HFFc6 (cell line): ENCODE measurements around the gene ZDHHC17. TPM values are rescaled to one million over a fixed set of nuclear protein-coding genes. Genes with fewer than 3 reads are reported as not detected.

Experiments
- DNase-seq: peaks from one replicate; pipeline ENCODE4 v3.0.0-alpha.2; 2018
- H3K27ac Mint-ChIP-seq: 2 replicates; pipeline ENCODE4 v1.8.0; 2020; ENCODE audit warnings: mild to moderate bottlenecking, mixed read lengths
- H3K27me3 Mint-ChIP-seq: 2 replicates; pipeline ENCODE4 v1.8.0; 2021; ENCODE audit warnings: mild to moderate bottlenecking, moderate library complexity, mixed read lengths; ENCODE audit not compliant: insufficient read depth
- H3K36me3 Mint-ChIP-seq: 2 replicates; pipeline ENCODE4 v1.8.0; 2021; ENCODE audit warnings: low read depth, mixed read lengths
- H3K4me1 Mint-ChIP-seq: 2 replicates; pipeline ENCODE4 v1.8.0; 2020; ENCODE audit warnings: low read depth, mixed read lengths
- H3K4me3 Mint-ChIP-seq: 2 replicates; pipeline ENCODE4 v1.8.0; 2020; ENCODE audit warnings: mild to moderate bottlenecking, moderate library complexity, mixed read lengths
- H3K9me3 Mint-ChIP-seq: 2 replicates; pipeline ENCODE4 v1.8.0; 2020; ENCODE audit warnings: mild to moderate bottlenecking, mixed read lengths
- total RNA-seq, 6 experiments: library from RNA; stranded (reverse); fragmentation: NEBNext Ultra II Directional; extraction: Animal tissue kit (Norgen Biotek cat#: 25700); gene quantifications; 2 replicates in 1 of 6; 3 replicates in 5 of 6; pipeline ENCODE4 v1.2.3, GENCODE V29; 2021
- TF ChIP-seq, protein P1 (sequence below): fragments of 200-600 bp; sonication (generic); IDR thresholded peaks from 2 replicates; pipeline ENCODE4 v1.5.0; 2021; ENCODE audit warnings: antibody characterized with exemption, mild to moderate bottlenecking

ZDHHC17 gene
- total RNA-seq, 6 experiments from 2014 or later, result 16.0 to 23.6 (median 19.2) TPM

DNA sequence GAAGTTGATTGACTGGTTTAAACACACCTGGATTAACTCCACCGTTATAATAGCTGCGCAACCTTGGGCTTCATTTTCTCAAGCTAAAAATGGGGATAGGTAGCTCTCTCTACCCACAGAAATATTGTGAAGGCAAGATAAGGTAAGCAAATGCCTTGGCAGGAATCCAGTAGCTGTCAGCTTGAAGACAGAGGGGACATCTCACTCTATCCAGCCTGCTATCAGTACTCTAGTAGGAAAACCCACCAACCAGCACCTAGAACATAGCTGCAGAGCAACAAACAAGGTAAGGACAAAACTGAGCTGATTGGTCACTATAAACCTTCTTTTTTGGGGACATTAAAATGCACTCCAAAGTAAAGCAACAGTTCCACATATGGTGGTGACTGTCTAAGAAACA is 107.2 kb downstream of the ZDHHC17 start:
- Mint-ChIP-seq H3K4me3 (no peak overlapping the region), H3K27me3 (no peaks in the 10 kb centered on the region; the same call in none of the 2 replicates), H3K27ac (no peak overlapping the region), H3K4me1 (peaks cover 12% of the 10 kb centered on the region), H3K36me3 (no peaks in the 10 kb centered on the region), H3K9me3 (no peaks in the 10 kb centered on the region; the same call in 1 of the 2 replicates)
- DNase-seq, result no peak
- TF ChIP-seq, protein P1, sequence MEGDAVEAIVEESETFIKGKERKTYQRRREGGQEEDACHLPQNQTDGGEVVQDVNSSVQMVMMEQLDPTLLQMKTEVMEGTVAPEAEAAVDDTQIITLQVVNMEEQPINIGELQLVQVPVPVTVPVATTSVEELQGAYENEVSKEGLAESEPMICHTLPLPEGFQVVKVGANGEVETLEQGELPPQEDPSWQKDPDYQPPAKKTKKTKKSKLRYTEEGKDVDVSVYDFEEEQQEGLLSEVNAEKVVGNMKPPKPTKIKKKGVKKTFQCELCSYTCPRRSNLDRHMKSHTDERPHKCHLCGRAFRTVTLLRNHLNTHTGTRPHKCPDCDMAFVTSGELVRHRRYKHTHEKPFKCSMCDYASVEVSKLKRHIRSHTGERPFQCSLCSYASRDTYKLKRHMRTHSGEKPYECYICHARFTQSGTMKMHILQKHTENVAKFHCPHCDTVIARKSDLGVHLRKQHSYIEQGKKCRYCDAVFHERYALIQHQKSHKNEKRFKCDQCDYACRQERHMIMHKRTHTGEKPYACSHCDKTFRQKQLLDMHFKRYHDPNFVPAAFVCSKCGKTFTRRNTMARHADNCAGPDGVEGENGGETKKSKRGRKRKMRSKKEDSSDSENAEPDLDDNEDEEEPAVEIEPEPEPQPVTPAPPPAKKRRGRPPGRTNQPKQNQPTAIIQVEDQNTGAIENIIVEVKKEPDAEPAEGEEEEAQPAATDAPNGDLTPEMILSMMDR, result no peak

DNA sequence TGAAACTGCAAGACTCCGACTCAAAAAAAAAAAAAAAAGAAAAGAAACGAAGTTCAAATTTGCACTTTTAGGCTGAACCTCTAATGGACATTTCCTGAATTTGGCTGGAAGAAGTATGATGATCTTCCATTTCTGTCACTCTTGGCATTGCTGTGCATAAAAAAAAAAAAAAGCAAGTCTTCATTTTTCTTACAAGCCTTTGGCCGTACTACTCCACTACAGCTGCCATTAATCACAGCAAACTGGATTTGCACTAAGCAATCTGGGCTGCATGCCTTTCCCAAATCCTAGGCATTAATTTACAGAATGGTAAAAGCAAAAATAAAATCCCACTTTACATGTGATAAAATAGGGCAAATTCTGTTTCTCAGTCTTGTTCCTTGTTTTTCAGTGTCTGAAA is 107.8 kb downstream of the ZDHHC17 start:
- no peak overlapping the region for H3K27ac Mint-ChIP-seq
- DNase-seq, result no peak
- TF ChIP-seq, protein P1, result no peak
- no peaks in the 10 kb centered on the region for H3K36me3 Mint-ChIP-seq
- H3K4me1 Mint-ChIP-seq, result peaks cover 13% of the 10 kb centered on the region
- no peak overlapping the region for H3K4me3 Mint-ChIP-seq
- no peaks in the 10 kb centered on the region; the same call in 1 of the 2 replicates for H3K9me3 Mint-ChIP-seq
- H3K27me3 Mint-ChIP-seq, result no peaks in the 10 kb centered on the region; the same call in none of the 2 replicates

DNA sequence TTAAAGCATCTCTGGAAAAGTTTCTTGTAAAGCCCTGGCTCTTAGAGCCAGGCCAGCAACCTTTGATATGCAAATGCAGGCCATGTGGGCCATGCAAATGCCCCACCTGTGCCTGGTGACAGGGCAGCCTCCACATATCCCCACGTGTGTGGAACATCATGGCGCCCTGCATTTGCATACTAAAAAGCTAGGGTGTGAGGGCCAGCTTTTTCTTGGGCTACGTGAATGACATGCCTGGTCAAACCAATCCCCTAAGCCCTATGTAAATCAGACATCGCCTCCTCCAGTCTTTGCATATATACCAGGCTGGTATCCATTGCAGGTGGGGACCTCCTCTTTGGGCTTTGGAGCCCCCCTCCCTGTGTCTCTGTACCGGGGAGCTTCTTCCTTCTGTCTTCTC is 108.5 kb downstream of the ZDHHC17 start:
- DNase-seq, result no peak
- Mint-ChIP-seq H3K4me1 (peaks cover 20% of the 10 kb centered on the region), H3K4me3 (no peak overlapping the region), H3K27me3 (no peaks in the 10 kb centered on the region; the same call in none of the 2 replicates), H3K36me3 (no peaks in the 10 kb centered on the region), H3K9me3 (no peaks in the 10 kb centered on the region; the same call in 1 of the 2 replicates), H3K27ac (no peak overlapping the region)
- TF ChIP-seq, protein P1, result no peak

DNA sequence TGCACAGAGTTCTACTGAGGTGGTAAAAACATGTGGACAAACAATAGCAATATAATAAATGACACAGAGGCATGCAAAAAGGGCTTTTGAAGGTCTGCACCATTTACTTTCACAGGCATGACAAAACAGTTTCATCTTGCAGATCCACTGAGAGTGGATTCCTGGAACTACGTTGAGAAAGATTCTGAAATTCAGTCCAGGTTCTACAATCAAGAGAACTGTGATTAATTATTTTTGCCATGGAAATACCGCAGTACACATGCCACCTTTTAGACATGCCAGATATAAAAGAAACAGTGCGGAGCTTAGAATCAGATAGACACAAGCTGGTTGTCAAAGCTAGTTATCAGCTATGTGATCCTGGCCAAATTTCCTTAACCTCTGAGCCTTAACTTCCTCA is 110.1 kb downstream of the ZDHHC17 start:
- no peaks in the 10 kb centered on the region for H3K36me3 Mint-ChIP-seq
- peaks cover 22% of the 10 kb centered on the region for H3K4me1 Mint-ChIP-seq
- TF ChIP-seq, protein P1, result no peak
- no peak overlapping the region for H3K4me3 Mint-ChIP-seq
- H3K9me3 Mint-ChIP-seq, result no peaks in the 10 kb centered on the region; the same call in 1 of the 2 replicates
- H3K27me3 Mint-ChIP-seq, result peaks cover 2% of the 10 kb centered on the region
- no peak overlapping the region for H3K27ac Mint-ChIP-seq
- no peak for DNase-seq

DNA sequence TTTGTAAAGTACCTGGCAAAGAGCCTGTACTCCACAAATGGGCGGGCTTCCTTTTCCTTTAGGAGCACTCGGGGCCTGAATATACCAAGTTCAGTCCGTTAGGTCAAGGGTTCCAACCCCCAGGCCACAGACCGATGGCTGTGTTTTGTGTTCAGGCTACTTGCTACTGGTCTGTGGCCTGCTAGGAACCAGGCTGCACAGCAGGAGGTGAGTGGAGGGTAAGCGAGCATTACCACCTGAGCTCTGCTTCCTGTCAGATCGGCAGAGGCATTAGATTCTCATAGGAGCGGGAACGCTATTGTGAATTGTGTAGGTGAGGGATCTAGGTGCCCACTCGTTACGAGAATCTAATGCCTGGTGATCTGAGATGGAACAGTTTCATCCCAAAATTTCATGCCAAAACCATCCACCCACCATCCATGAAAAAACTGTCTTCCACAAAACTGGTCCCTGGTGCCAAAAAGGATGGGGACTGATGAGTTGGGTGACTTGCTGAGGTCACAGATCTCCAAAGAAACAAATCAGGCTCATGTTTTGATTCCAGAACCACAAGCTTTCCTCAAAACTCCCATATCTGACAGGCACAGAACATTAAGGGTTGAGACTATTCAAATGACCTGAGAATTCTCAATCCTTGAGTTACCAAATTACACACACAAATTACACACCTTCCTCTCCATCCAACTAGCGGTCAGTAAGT is 110.7 kb downstream of the ZDHHC17 start:
- Mint-ChIP-seq H3K4me3 (no peak overlapping the region), H3K27ac (no peak overlapping the region), H3K27me3 (peaks cover 2% of the 10 kb centered on the region), H3K4me1 (peaks cover 21% of the 10 kb centered on the region), H3K9me3 (no peaks in the 10 kb centered on the region), H3K36me3 (no peaks in the 10 kb centered on the region)
- TF ChIP-seq, protein P1, result no peak
- no peak for DNase-seq
